ENCODE measurements around the gene PKD1L1.

GRCh38 chr7:47782792-47783191 lies 165.5 kb downstream of the PKD1L1 start:
- no peak for TF ChIP-seq CTCF (IDR thresholded peaks at IDR 0.05)
- no peak for TF ChIP-seq USF1 (IDR thresholded peaks at IDR 0.05; ENCODE audit: borderline replicate concordance, low read depth)
- no peak for TF ChIP-seq MXI1 (IDR thresholded peaks at IDR 0.05; ENCODE audit: low read depth, low read length)
- no peak for TF ChIP-seq EP300 (IDR thresholded peaks at IDR 0.05; ENCODE audit: borderline replicate concordance in 1 of 2, low read depth in 1 of 2, low read length in 1 of 2)
- no peak for TF ChIP-seq FOXM1 (IDR thresholded peaks at IDR 0.05; ENCODE audit: low read depth)
- no peak for TF ChIP-seq RFX5 (IDR thresholded peaks at IDR 0.05; ENCODE audit: low read length)
- TF ChIP-seq RAD21 (IDR thresholded peaks at IDR 0.05; ENCODE audit: low read length) = no peak
- TF ChIP-seq REST (IDR thresholded peaks at IDR 0.05; ENCODE audit: low read depth, low read length) = no peak
- TF ChIP-seq NRF1 (IDR thresholded peaks at IDR 0.05; ENCODE audit: low read depth, low read length) = no peak
- TF ChIP-seq POLR2AphosphoS5 (IDR thresholded peaks at IDR 0.05; ENCODE audit: low read depth, low read length) = no peak
- TF ChIP-seq TAF1 (IDR thresholded peaks at IDR 0.05; ENCODE audit: borderline replicate concordance, low read depth, low read length) = no peak
- TF ChIP-seq GABPA (IDR thresholded peaks at IDR 0.05; ENCODE audit: low read depth) = no peak
- no peak for TF ChIP-seq RCOR1 (IDR thresholded peaks at IDR 0.05; ENCODE audit: low read length)
- no peak for TF ChIP-seq MAX (IDR thresholded peaks at IDR 0.05; ENCODE audit: low read depth)

Data from SK-N-SH (cell line).